Stimulated activated CD4-positive, alpha-beta T cell treated with anti-CD3 and anti-CD28 coated beads, Interleukin-12 subunit alpha, Interleukin-12 subunit beta, amount 100 ng/mL, for 48 hours (primary cell): Measurements from ENCODE around the gene TMEM59L.
"Not testable (repeated sequence)": the region's sequence is repeated elsewhere in the genome, so short reads cannot be mapped to it uniquely, and the experiment has no call there.

ENCODE experiments used
- DNase-seq, 3 donors: peaks; one replicate each; pipeline ENCODE4 v3.0.0-alpha.2; 2020; ENCODE audit warnings: low read depth in 2 of 3, low spot score in 1 of 3

Gene TMEM59L

DNA sequence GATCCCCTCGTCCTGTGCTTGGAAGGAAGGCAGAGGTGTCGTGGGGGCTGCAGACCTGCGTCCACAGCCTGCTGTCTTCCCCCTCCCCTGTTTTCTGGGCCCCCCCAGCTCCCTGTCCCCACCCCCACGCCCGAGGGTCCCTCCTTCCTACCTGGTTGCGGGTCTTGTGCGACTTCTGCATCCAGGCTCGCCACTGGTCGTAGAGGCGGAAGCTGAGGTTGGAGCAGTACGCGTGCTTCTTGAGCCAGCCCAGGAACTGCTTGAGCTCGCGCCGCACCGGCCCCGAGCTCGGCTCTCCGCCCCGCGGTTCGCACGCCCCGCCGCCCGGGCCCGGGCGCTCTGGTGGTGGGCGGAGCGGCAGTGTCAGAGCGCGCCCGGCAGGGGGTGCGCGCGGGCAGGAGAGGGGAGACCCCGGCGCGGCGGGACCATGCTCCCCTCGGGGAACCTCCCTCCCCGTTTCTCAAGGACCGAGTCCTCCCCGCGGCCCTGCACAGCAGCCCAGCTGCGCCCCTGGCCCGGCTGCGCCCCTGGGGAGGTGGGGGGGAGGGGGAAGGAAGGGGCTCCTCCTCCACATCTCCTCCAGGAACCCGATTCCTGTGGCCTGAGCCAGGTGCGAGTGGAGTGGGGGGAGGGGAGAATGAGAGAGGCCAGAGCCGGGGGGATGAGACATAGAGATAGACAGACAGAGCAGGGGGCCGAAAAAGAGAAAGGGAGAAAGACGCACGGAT, 18.4 kb upstream of the TMEM59L start:
- DNase-seq: peak; percentile 44 to 71 (median 70)

DNA sequence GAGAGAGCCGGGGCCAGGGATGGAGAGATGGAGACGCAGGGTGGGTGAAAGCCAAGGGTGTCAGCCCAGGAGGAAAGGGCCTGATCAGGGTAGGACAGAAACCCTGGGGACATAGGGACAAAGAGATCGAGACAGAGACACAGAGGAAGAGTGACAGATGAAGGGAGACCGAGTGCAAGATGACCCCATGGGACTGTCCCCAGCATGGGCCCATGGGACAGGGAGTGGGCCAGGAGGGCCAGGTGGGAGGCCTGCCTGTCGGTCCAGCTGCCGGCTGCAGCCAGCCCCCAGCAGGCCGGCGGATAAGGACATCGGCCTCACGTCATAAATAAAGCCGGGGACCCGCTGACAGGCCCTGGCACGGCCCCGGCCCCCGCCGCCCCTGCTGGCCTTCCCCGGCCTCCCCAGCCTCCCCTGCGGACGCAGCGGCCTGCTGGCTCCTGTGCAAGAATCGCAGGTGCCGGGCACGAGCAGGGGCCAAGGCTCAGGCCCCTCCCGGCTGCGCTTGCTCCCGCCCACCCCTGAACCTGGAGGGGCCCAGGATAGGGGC, 17.8 kb upstream of the TMEM59L start:
- no peak for DNase-seq

- no peak for DNase-seq
These were observed 17.2 kb upstream of the TMEM59L start for GRCh38 chr19:18595475-18595874.

GRCh38 chr19:18596752-18597157, 15.9 kb upstream of the TMEM59L start:
- DNase-seq: no peak

GRCh38 chr19:18597809-18598660, 14.6 kb upstream of the TMEM59L start:
- DNase-seq: no peak

GRCh38 chr19:18599485-18599884, 13.2 kb upstream of the TMEM59L start:
- no peak for DNase-seq

- DNase-seq: not testable (repeated sequence)
These were observed 11.8 kb upstream of the TMEM59L start for GRCh38 chr19:18600692-18601397.

GRCh38 chr19:18601875-18602274, 10.8 kb upstream of the TMEM59L start:
- DNase-seq: no peak

- no peak for DNase-seq
These were observed 9.3 kb upstream of the TMEM59L start for GRCh38 chr19:18603255-18603957.

DNA sequence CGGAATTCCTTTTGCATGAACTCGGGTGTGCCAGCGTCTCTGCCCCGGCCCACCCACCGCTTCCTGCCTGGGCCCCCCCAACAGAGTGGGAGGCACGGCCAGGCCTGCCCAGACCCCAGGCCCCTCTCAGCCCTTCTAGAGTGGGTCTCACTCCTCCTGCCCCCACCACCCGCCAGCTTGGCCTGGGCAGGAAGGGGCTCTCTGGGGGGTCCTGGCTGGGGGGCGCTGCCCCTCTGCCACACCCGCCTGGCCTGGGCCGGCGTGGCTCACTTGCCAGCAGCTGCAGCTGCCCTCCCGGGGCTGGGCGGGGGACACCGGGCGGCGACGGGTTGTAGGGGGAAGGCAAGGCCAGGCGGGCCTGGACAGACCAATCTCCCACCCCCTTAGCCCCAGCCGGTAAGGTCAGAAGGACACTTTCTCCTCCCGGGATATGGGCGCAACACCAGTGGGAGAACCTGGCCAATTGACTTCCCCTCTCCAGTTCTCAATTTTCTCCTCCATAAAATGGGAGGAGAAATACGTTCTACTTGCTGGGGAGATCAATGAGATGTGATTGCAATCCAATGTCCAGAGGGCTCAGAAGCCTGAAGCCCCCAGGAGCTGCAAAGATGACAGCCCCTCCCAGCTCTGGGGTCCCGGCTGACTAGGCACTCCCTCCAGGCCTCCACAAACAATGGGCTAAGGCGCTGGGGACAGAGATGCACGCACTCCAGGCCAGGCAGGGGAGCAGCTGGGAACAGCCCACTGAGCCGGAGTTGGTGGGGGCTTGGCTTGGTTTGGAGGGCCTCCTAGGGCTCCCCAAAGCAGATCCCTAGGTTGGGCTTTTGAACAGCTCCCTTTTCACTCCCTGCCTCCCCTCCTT, 8.5 kb upstream of the TMEM59L start:
- no peak for DNase-seq

- DNase-seq: no peak
These were observed 7.9 kb upstream of the TMEM59L start for GRCh38 chr19:18604820-18605159.

DNA sequence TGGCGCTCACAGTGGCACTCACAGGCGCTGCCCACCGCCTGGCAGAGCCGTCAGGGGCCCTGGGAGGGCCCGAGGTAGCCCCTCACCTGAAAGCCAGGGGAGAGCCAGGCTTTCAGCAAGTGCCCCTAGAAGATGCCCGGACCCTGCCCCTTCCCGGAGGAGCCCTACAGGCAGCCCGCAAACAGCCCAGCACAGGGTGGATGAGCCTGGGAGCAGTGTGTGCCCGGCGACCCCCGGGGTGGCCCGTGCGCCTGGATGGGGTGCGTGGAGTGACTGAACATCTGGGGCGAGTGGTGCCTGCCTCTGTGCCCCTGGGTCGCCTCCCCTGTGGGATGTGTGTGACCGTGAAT, 7.5 kb upstream of the TMEM59L start:
- DNase-seq: no peak

GRCh38 chr19:18605546-18606280, 7.0 kb upstream of the TMEM59L start:
- DNase-seq: no peak

DNA sequence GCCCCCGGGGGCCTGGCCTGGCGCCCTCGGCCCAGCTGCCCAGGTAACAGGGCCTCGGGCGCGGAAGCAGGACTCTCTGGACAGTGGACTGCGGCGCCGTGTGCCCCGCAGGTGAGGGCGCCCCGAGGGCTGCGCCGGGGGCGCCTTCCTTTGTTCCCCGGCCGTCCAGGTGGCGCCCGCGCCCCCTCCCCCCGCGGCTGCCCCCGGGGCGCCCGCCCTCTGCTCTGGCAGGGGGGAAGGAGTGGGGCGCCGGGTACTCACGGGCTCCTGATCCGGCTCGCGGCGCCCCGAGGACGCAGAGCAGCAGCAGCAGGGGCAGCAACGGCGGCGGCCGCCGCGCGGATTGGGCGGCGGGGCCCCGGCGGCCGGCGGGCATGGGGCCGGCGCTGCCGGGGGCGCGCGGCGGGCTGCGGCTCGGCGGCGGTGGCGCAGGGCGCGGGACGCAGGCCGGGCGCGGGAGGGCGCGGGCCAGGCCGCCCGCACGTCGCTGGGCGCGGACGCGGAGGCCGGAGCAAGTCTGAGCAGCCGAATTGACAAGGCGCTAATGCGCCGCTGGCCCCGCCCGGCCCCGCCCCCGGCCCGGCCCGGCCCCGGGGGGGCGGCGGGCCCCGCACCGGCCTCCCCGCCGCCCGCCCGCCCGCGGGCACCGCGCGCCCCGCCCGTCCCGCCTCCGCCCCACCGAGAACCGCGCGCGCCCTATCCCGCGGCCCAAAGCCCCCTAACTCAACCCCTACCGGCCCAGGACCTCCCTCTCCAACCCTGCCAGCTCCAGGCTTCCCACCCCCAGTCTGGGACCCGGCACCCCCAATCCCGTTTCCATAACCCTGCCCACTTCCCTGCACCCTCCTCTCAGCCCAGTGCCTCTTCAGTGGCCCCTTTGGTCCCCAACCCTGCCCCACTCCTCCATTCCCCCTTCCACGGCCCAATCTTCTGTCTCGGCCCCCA, 6.1 kb upstream of the TMEM59L start, which contains the start of gene CRLF1:
TSS of gene CRLF1 (minus strand) at position 519 of the 945 bp plus-strand sequence. CDS start at position 376, 143 bp downstream.
- DNase-seq: no peak

GRCh38 chr19:18607226-18608101, 5.2 kb upstream of the TMEM59L start:
- DNase-seq: no peak

DNA sequence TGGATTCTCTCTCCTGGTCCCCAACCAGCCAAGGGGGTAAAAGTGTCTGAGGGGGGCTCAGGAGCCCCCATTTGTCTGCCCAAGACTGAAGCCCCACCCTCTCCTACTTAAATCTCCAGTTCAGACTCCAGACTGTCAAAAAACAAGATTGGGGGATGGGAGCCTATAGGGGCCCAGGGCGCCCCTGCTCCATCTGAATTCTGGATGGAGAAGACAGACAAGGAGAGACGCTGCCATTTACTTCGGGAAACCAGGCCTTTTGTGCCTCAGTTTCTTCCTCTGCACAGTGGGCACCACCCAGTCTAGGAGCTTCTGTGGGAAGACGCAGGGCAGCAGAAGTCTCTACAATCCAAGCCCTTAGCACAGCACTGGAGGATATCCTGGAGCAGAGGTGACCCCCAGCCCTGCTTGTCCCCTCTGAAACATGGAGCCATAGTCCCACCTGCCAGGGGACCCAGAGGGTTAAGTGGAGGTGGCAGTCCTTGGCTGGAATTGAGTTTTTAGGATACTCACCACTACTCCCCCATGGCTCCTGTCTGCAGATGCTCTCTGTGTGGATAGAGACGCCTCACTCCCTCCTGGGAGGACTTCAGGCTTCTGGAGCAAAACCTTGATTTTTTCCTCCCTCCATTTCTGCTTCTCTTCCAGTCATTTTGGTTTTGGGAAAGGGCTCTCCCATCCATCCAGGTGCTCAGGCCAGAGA, 4.4 kb upstream of the TMEM59L start:
- DNase-seq: no peak
